8988T (cell line): Measurements from ENCODE around the gene TRIM32.
"Not testable (repeated sequence)": the region's sequence is repeated elsewhere in the genome, so short reads cannot be mapped to it uniquely, and the experiment has no call there.

ENCODE experiments used
- DNase-seq: peaks from one replicate; pipeline ENCODE4 v3.0.0; 2011

TRIM32 gene

GRCh38 chr9:116674210-116674980 is 12.7 kb upstream of the TRIM32 start:
- DNase-seq, result no peak

GRCh38 chr9:116683535-116683934 is 3.6 kb upstream of the TRIM32 start:
- no peak for DNase-seq

- DNase-seq, result no peak
Measured at GRCh38 chr9:116685166-116685565, 1.9 kb upstream of the TRIM32 start.

- no peak for DNase-seq
Measured at GRCh38 chr9:116686135-116686534, 970 bp upstream of the TRIM32 start.

- no peak for DNase-seq
Measured at GRCh38 chr9:116686693-116687073, 422 bp upstream of the TRIM32 start.

- no peak for DNase-seq
Measured at GRCh38 chr9:116687754-116688135, 640 bp downstream of the TRIM32 start.

GRCh38 chr9:116688806-116689485 is 1.8 kb downstream of the TRIM32 start:
- no peak for DNase-seq

GRCh38 chr9:116689486-116690032 is 2.5 kb downstream of the TRIM32 start:
- DNase-seq, result no peak

GRCh38 chr9:116690805-116691204 is 3.7 kb downstream of the TRIM32 start:
- not testable (repeated sequence) for DNase-seq

GRCh38 chr9:116691607-116692006 is 4.5 kb downstream of the TRIM32 start:
- DNase-seq, result no peak

- no peak for DNase-seq
Measured at GRCh38 chr9:116692616-116693015, 5.5 kb downstream of the TRIM32 start.

- DNase-seq, result no peak
Measured at GRCh38 chr9:116693233-116693731, 6.2 kb downstream of the TRIM32 start.

- no peak for DNase-seq
Measured at GRCh38 chr9:116694785-116695291, 7.7 kb downstream of the TRIM32 start.

GRCh38 chr9:116695438-116695837 is 8.3 kb downstream of the TRIM32 start:
- no peak for DNase-seq

GRCh38 chr9:116697362-116697761 is 10.3 kb downstream of the TRIM32 start:
- no peak for DNase-seq

- no peak for DNase-seq
Measured at GRCh38 chr9:116697887-116698286, 10.8 kb downstream of the TRIM32 start.

GRCh38 chr9:116700279-116700678 is 13.2 kb downstream of the TRIM32 start:
- no peak for DNase-seq

GRCh38 chr9:116700882-116701865 is 14.1 kb downstream of the TRIM32 start:
- DNase-seq, result no peak

- DNase-seq, result no peak
Measured at GRCh38 chr9:116701940-116702642, 15.0 kb downstream of the TRIM32 start.

- DNase-seq, result no peak
Measured at GRCh38 chr9:116703634-116704033, 16.5 kb downstream of the TRIM32 start.

GRCh38 chr9:116704470-116704869 is 17.4 kb downstream of the TRIM32 start:
- no peak for DNase-seq

GRCh38 chr9:116705531-116705930 is 18.4 kb downstream of the TRIM32 start:
- DNase-seq, result no peak
